K562 (cell line): Measurements from ENCODE around the gene HPCAL1. TPM values are rescaled to one million over a fixed set of nuclear protein-coding genes. Genes with fewer than 3 reads are reported as not detected.

Experiments used
- BRD4 ChIP-seq: fragments of 200-600 bp; sonication (generic); IDR thresholded peaks from 2 replicates; pipeline ENCODE4 v1.6.1; 2017; ENCODE audit warnings: inconsistent platforms
- MAFG ChIP-seq: fragments of 450-650 bp; conservative IDR thresholded peaks from 2 replicates; pipeline ENCODE4 v1.6.1; 2016; ENCODE audit warnings: missing genetic modification characterization, missing compliant biosample characterization
- TSHZ1 ChIP-seq: fragments of 250-450 bp; sonication (Bioruptor Pico); IDR thresholded peaks from 2 replicates; pipeline ENCODE4 v1.4.0; 2020; ENCODE audit warnings: mild to moderate bottlenecking, moderate library complexity
- ZNF584 ChIP-seq: fragments of 200-800 bp; sonication (Bioruptor generic); IDR thresholded peaks from 2 replicates; pipeline ENCODE4 v1.6.1; 2016; ENCODE audit warnings: low read depth, mild to moderate bottlenecking, missing genetic modification characterization, missing compliant biosample characterization
- polyA plus RNA-seq, 8 experiments: library from polyadenylated mRNA; depleted of rRNA in 4 of 8; stranded (reverse) in 5 of 8; unstranded in 3 of 8; fragments of >200 nt; fragmentation: Nextera tagmentation in 2 of 8; fragmentation: Illumina TruSeq in 1 of 8; extraction: Ambion mirVana in 2 of 8; extraction: Trizol in 1 of 8; gene quantifications; 2 replicates each; pipeline versions ENCODE4 v1.2.1 to v1.2.3, GENCODE V29; 2011 to 2014; ENCODE audit warnings: inconsistent platforms in 1 of 8, missing spikeins in 1 of 8
- total RNA-seq, 7 experiments: library from RNA; depleted of rRNA in 6 of 7; stranded (reverse); fragments of >200 nt in 6 of 7; fragmentation: Illumina TruSeq in 2 of 7; extraction: Trizol in 2 of 7; gene quantifications; 2 replicates each; pipeline versions ENCODE4 v1.2.1 to v1.2.3, GENCODE V29; 2011 to 2021; ENCODE audit warnings: low replicate concordance in 1 of 7
- TF ChIP-seq, protein P1 (sequence below): sonication (generic); formaldehyde crosslinking; IDR thresholded peaks from 2 replicates; pipeline ENCODE4 v1.8.1; 2023; ENCODE audit warnings: mild to moderate bottlenecking, missing genetic modification reagents
- TF ChIP-seq, protein P2 (sequence below), 2 experiments: fragments of 450-650 bp in 1 of 2; sonication (generic) in 1 of 2; formaldehyde crosslinking in 1 of 2; IDR thresholded peaks; 2 replicates each; pipeline versions ENCODE4 v1.7.1 to v1.9.0; 2016 to 2022; ENCODE audit warnings: inconsistent platforms in 1 of 2, mild to moderate bottlenecking in 1 of 2, missing genetic modification reagents in 1 of 2
- TF ChIP-seq, protein P3 (sequence below), 2 experiments: fragments of 450-650 bp; conservative IDR thresholded peaks; 2 replicates each; pipeline ENCODE4 v1.6.1; 2017; ENCODE audit warnings: mild to moderate bottlenecking in 2 of 2, moderate library complexity in 2 of 2

HPCAL1 gene
- total and polyA plus RNA-seq, 9 of the 15 experiments (the other 6 are each of a cell fraction or from before 2014, with no cell fraction given): 2.7 to 65.5 (median 23.9) TPM

DNA sequence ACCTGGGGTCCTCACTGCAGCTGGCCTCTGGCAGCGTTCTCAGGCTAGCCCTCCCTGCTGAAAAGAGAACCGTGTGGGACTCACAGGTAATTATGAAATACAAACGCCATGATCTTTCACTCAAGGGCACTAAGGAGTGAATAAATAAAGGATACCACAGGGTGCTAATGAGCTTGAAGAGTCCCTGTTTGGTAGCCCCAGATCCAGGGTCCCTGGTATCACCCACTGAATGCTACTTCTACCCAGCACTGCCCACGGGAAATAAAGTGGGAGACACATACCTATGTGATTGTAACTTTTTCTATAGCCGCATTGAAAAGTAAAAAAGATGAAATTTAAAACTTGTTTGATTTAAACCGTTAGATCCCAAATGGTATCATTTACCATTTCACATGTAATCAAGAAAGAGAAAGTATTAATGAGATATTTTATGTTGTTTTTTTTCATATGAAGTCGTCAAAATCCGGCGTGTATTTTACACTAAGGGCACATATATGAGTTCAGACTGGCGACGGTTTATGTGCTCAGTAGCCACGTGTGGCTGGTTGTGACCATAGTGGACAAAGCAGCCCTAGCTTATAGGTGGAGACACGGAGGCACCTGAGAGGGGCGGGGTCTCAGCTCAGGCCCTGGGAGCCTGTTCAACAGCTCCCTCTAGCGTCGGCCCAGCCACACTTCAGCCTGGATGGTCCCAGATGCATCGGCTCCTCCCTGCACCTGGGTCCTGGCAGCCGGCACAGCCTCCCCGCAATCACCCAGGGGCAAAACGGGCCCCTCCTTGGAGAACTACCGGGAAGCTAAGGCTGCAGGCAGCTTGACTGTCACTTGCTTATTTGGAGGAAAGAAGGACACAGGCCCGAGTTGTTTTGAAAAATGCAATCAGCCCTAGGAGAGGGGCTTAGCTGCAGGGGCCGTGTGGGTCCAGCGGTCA, 106.2 kb downstream of the HPCAL1 start (continued):
- TF ChIP-seq, protein P1, sequence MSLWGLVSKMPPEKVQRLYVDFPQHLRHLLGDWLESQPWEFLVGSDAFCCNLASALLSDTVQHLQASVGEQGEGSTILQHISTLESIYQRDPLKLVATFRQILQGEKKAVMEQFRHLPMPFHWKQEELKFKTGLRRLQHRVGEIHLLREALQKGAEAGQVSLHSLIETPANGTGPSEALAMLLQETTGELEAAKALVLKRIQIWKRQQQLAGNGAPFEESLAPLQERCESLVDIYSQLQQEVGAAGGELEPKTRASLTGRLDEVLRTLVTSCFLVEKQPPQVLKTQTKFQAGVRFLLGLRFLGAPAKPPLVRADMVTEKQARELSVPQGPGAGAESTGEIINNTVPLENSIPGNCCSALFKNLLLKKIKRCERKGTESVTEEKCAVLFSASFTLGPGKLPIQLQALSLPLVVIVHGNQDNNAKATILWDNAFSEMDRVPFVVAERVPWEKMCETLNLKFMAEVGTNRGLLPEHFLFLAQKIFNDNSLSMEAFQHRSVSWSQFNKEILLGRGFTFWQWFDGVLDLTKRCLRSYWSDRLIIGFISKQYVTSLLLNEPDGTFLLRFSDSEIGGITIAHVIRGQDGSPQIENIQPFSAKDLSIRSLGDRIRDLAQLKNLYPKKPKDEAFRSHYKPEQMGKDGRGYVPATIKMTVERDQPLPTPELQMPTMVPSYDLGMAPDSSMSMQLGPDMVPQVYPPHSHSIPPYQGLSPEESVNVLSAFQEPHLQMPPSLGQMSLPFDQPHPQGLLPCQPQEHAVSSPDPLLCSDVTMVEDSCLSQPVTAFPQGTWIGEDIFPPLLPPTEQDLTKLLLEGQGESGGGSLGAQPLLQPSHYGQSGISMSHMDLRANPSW: no peak
- 0 out of 2 replicates have a peak, but pooled peaks have one; percentile 4 for TF ChIP-seq MAFG (tag)
- TF ChIP-seq BRD4: no peak
- TF ChIP-seq, protein P2, sequence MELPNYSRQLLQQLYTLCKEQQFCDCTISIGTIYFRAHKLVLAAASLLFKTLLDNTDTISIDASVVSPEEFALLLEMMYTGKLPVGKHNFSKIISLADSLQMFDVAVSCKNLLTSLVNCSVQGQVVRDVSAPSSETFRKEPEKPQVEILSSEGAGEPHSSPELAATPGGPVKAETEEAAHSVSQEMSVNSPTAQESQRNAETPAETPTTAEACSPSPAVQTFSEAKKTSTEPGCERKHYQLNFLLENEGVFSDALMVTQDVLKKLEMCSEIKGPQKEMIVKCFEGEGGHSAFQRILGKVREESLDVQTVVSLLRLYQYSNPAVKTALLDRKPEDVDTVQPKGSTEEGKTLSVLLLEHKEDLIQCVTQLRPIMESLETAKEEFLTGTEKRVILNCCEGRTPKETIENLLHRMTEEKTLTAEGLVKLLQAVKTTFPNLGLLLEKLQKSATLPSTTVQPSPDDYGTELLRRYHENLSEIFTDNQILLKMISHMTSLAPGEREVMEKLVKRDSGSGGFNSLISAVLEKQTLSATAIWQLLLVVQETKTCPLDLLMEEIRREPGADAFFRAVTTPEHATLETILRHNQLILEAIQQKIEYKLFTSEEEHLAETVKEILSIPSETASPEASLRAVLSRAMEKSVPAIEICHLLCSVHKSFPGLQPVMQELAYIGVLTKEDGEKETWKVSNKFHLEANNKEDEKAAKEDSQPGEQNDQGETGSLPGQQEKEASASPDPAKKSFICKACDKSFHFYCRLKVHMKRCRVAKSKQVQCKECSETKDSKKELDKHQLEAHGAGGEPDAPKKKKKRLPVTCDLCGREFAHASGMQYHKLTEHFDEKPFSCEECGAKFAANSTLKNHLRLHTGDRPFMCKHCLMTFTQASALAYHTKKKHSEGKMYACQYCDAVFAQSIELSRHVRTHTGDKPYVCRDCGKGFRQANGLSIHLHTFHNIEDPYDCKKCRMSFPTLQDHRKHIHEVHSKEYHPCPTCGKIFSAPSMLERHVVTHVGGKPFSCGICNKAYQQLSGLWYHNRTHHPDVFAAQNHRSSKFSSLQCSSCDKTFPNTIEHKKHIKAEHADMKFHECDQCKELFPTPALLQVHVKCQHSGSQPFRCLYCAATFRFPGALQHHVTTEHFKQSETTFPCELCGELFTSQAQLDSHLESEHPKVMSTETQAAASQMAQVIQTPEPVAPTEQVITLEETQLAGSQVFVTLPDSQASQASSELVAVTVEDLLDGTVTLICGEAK (IDR thresholded peaks at IDR 0.05): peak; percentile 40; the same call in 1 of the 2 replicates
- TF ChIP-seq, protein P2 (CRISPR knock-in tag; IDR thresholded peaks at IDR 0.05): no peak
- TF ChIP-seq ZNF584 (CRISPR knock-in tag): 0 out of 2 replicates have a peak, but pooled peaks have one; percentile 36
- TF ChIP-seq, protein P3, sequence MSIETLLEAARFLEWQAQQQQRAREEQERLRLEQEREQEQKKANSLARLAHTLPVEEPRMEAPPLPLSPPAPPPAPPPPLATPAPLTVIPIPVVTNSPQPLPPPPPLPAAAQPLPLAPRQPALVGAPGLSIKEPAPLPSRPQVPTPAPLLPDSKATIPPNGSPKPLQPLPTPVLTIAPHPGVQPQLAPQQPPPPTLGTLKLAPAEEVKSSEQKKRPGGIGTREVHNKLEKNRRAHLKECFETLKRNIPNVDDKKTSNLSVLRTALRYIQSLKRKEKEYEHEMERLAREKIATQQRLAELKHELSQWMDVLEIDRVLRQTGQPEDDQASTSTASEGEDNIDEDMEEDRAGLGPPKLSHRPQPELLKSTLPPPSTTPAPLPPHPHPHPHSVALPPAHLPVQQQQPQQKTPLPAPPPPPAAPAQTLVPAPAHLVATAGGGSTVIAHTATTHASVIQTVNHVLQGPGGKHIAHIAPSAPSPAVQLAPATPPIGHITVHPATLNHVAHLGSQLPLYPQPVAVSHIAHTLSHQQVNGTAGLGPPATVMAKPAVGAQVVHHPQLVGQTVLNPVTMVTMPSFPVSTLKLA (conservative IDR thresholded peaks at IDR 0.05): peak; percentile 76 to 80
- TF ChIP-seq TSHZ1 (CRISPR knock-in tag): 0 out of 2 replicates have a peak, but pooled peaks have one; percentile 28
